ENCODE data around the gene DNAJB8. TPM values are rescaled to one million over a fixed set of nuclear protein-coding genes. Genes with fewer than 3 reads are reported as not detected.

DNAJB8 gene
- total and polyA plus RNA-seq, 9 of the 15 experiments (the other 6 are each of a cell fraction or from before 2014, with no cell fraction given), result not detected

GRCh38 chr3:128415200-128415772 lies 51.4 kb downstream of the DNAJB8 start (continued):
- TF ChIP-seq ZNF583 (CRISPR knock-in tag; IDR thresholded peaks at IDR 0.05), result 0 out of 2 replicates have a peak, but pooled peaks have one; percentile 74
- no peak for TF ChIP-seq VEZF1 (CRISPR knock-in tag; IDR thresholded peaks at IDR 0.05)

GRCh38 chr3:128413413-128414205 lies 53.1 kb downstream of the DNAJB8 start:
- no peaks in the 10 kb centered on the region for H3K9me3 ChIP-seq (replicated peaks; ENCODE audit: control insufficient read depth, insufficient read depth, low read depth, low read length)
- ChIA-PET CTCF (ENCODE audit: low intra/inter-chr PET ratio) (no interaction called here), POLR2A (interaction anchor here (0.7 to 1.0 kb wide), 2 partner anchors 49 to 63 kb away, joined by 3 read pairs; no protein-coding TSS in a partner anchor)
- H3K4me3 ChIP-seq, result peak overlapping the region; percentile 24
- no peak for FAIRE-seq
- intact Hi-C loops (cut with micrococcal nuclease), result no loop called here
- peaks cover 79% of the 10 kb centered on the region for H3K79me2 ChIP-seq (ENCODE audit: control insufficient read depth, insufficient read depth, low read length)
- in situ Hi-C loops (cut with MboI), result no loop called here
- no peaks in the 10 kb centered on the region for H4K20me1 ChIP-seq (replicated peaks; ENCODE audit: control insufficient read depth, insufficient read depth, low read length)
- peaks cover 3% of the 10 kb centered on the region; the same call in 1 of the 3 replicates for H3K36me3 ChIP-seq (ENCODE audit: control insufficient read depth, insufficient read depth, low read length)
- H2AFZ ChIP-seq (ENCODE audit: low read depth, low read length), result peak overlapping the region; percentile 19; the same call in 1 of the 2 replicates
- no peaks in the 10 kb centered on the region for H3K27me3 ChIP-seq (ENCODE audit: control insufficient read depth in 2 of 2, insufficient read depth in 2 of 2, low read length in 2 of 2)
- H3K9me1 ChIP-seq (ENCODE audit: control insufficient read depth, insufficient read depth, low read length), result no peaks in the 10 kb centered on the region
- peak overlapping the region; percentile 53 to 72 for H3K9ac ChIP-seq (ENCODE audit: insufficient read depth in 1 of 2, low read depth in 2 of 2, low read length in 2 of 2)
- peaks cover 90 to 100% of the 10 kb centered on the region in 2 experiments for H3K4me1 ChIP-seq (replicated peaks in 1 of 2; ENCODE audit: control insufficient read depth in 2 of 2, insufficient read depth in 2 of 2, low read length in 2 of 2)
- TSS peak; percentile 88 for BruUV-seq (replicated peaks)
- no peak for ATAC-seq
- 55% methylated on average over 18 of the region's 24 CpGs for WGBS (ENCODE audit: insufficient coverage, low coverage, missing lambda C conversion rate)
- H3K4me2 ChIP-seq (ENCODE audit: insufficient read depth, low read length), result peak overlapping the region; percentile 85
- peak; percentile 54 to 76 (median 56) for DNase-seq (ENCODE audit: extremely low read depth in 1 of 4, low spot score in 3 of 4)
- H3K27ac ChIP-seq (ENCODE audit: extremely low read depth, low read depth, low read length), result peak overlapping the region; percentile 99
- TF ChIP-seq ZNF354B (CRISPR knock-in tag; IDR thresholded peaks at IDR 0.05) (no peak), CBX3 (IDR thresholded peaks at IDR 0.05; ENCODE audit: borderline replicate concordance in 1 of 2, low read length in 2 of 2) (no peak), L3MBTL2 (IDR thresholded peaks at IDR 0.05) (peak; percentile 70), PCBP2 (IDR thresholded peaks at IDR 0.05; ENCODE audit: low read depth, low read length, poor library complexity, severe bottlenecking) (no peak), ZC3H4 (CRISPR knock-in tag; IDR thresholded peaks at IDR 0.05; ENCODE audit: borderline replicate concordance) (no peak), U2AF1 (optimal IDR thresholded peaks at IDR 0.05; ENCODE audit: low read depth, low read length) (no peak), RBFOX2 (IDR thresholded peaks at IDR 0.05; ENCODE audit: low read depth, low read length) (peak; percentile 77), CCNT2 (IDR thresholded peaks at IDR 0.05; ENCODE audit: borderline replicate concordance, extremely low read depth, insufficient read length, low read depth, low read length) (no peak), RHOXF2B (CRISPR knock-in tag; conservative IDR thresholded peaks at IDR 0.05) (no peak), ZNF740 (CRISPR knock-in tag; IDR thresholded peaks at IDR 0.05) (peak; percentile 20; the same call in 1 of the 2 replicates), ZNF740 (tag; IDR thresholded peaks at IDR 0.05) (no peak), BCL6 (CRISPR knock-in tag; IDR thresholded peaks at IDR 0.05) (no peak), XRCC3 (IDR thresholded peaks at IDR 0.05) (no peak), NR4A1 (CRISPR knock-in tag; IDR thresholded peaks at IDR 0.05) (no peak; the same call in 1 of the 2 replicates), NR4A1 (tag; IDR thresholded peaks at IDR 0.05) (no peak; the same call in 1 of the 2 replicates), ZNF668 (CRISPR knock-in tag; IDR thresholded peaks at IDR 0.05) (no peak), NFIC (IDR thresholded peaks at IDR 0.05) (peak; percentile 70), POLR2A (conservative IDR thresholded peaks at IDR 0.05) (peak; percentile 48; the same call in 1 of the 2 replicates)

Measured in K562 (cell line).